ENCODE measurements around the gene INKA2.

DNA sequence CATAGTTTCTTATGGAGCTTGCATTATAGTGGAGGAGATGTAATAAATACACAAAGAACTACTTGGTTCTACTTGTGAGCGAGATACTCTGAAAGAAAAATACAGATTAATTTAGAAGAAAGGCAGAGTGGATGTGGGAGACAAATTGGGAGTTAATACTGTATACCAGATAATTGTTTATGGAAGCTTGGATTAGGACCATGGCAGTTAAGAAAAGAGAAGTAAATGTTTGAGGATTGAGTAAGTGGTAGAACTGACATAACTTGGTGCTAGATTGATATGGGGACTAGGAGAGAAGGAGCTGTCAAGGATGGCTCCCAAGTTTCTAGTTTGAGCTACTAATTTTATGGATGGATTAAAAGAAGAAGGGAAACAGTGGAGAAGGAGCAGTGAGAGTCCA is 47.3 kb downstream of the INKA2 start:
- no peak for TF ChIP-seq RXRA (IDR thresholded peaks at IDR 0.05; ENCODE audit: borderline replicate concordance, low read depth)
- TF ChIP-seq POLR2AphosphoS5 (IDR thresholded peaks at IDR 0.05; ENCODE audit: low read depth, low read length): no peak
